ENCODE measurements around the gene GALNT13.

- TF ChIP-seq CTCF (IDR thresholded peaks at IDR 0.05) (no peak), POLR2A (IDR thresholded peaks at IDR 0.05) (no peak)
Measured at GRCh38 chr2:153990771-153991170, 119.0 kb downstream of the GALNT13 start.
